ENCODE measurements around the gene IMPDH2.

The IMPDH2 gene

GRCh38 chr3:49021213-49021812 lies 7.9 kb downstream of the IMPDH2 start (continued):
- no peak for TF ChIP-seq FEZF1 (tag by site-specific recombination; IDR thresholded peaks at IDR 0.05)
- no peak for TF ChIP-seq ZNF704 (tag by site-specific recombination; IDR thresholded peaks at IDR 0.05)
- no peak for TF ChIP-seq ZFP3 (tag by site-specific recombination; IDR thresholded peaks at IDR 0.05; ENCODE audit: low read depth)
- no peak for TF ChIP-seq WT1 (tag by site-specific recombination; IDR thresholded peaks at IDR 0.05)
- no peak for TF ChIP-seq ZNF423 (tag by site-specific recombination; IDR thresholded peaks at IDR 0.05)
- TF ChIP-seq KLF8 (tag by site-specific recombination; IDR thresholded peaks at IDR 0.05): no peak; the same call in 1 of the 2 replicates
- no peak for TF ChIP-seq ZNF658 (tag by site-specific recombination; IDR thresholded peaks at IDR 0.05)
- TF ChIP-seq REST (tag by site-specific recombination; IDR thresholded peaks at IDR 0.05): no peak
- TF ChIP-seq ZNF169 (tag by site-specific recombination; IDR thresholded peaks at IDR 0.05): no peak
- peak; percentile 54 for TF ChIP-seq ZBTB26 (tag by site-specific recombination; optimal IDR thresholded peaks at IDR 0.05)
- peak; percentile 94; the same call in 1 of the 2 replicates for TF ChIP-seq KLF1 (tag by site-specific recombination; IDR thresholded peaks at IDR 0.05)
- TF ChIP-seq ZNF670 (tag by site-specific recombination; IDR thresholded peaks at IDR 0.05; ENCODE audit: low read depth): no peak
- TF ChIP-seq ZNF266 (tag by site-specific recombination; IDR thresholded peaks at IDR 0.05; ENCODE audit: low read depth): no peak
- TF ChIP-seq ZSCAN18 (tag by site-specific recombination; IDR thresholded peaks at IDR 0.05): no peak
- TF ChIP-seq INSM2 (tag by site-specific recombination; IDR thresholded peaks at IDR 0.05): no peak; the same call in 1 of the 2 replicates
- no peak for TF ChIP-seq PRDM1 (tag by site-specific recombination; IDR thresholded peaks at IDR 0.05)
- TF ChIP-seq ZNF600 (tag by site-specific recombination; IDR thresholded peaks at IDR 0.05): peak; percentile 84
- TF ChIP-seq ZNF776 (tag by site-specific recombination; IDR thresholded peaks at IDR 0.05; ENCODE audit: borderline replicate concordance): no peak
- no peak for TF ChIP-seq ZNF37A (tag by site-specific recombination; IDR thresholded peaks at IDR 0.05)
- TF ChIP-seq GLI2 (tag by site-specific recombination; IDR thresholded peaks at IDR 0.05; ENCODE audit: borderline replicate concordance, low read depth): no peak
- TF ChIP-seq ZNF157 (tag by site-specific recombination; IDR thresholded peaks at IDR 0.05): 0 out of 2 replicates have a peak, but pooled peaks have one; percentile 8
- TF ChIP-seq OSR2 (tag by site-specific recombination; IDR thresholded peaks at IDR 0.05): no peak
- no peak for TF ChIP-seq BCL11A (tag by site-specific recombination; IDR thresholded peaks at IDR 0.05; ENCODE audit: low read depth)
- TF ChIP-seq PATZ1 (tag by site-specific recombination; IDR thresholded peaks at IDR 0.05): peak; percentile 97; the same call in 1 of the 2 replicates
- no peak for TF ChIP-seq ZNF558 (tag by site-specific recombination; IDR thresholded peaks at IDR 0.05)
- TF ChIP-seq SETDB1 (IDR thresholded peaks at IDR 0.05; ENCODE audit: insufficient read length, low read length): no peak
- no peak for TF ChIP-seq ZNF10 (tag by site-specific recombination; IDR thresholded peaks at IDR 0.05)
- no peak for TF ChIP-seq ZNF404 (tag by site-specific recombination; IDR thresholded peaks at IDR 0.05)
- TF ChIP-seq ZSCAN30 (tag by site-specific recombination; IDR thresholded peaks at IDR 0.05): peak; percentile 13; the same call in 1 of the 2 replicates
- no peak for TF ChIP-seq ZNF585B (tag by site-specific recombination; IDR thresholded peaks at IDR 0.05)
- TF ChIP-seq ZNF391 (tag by site-specific recombination; IDR thresholded peaks at IDR 0.05; ENCODE audit: borderline replicate concordance, low read depth): 0 out of 2 replicates have a peak, but pooled peaks have one; percentile 56

Data from HEK293 (cell line).